ENCODE data around the gene SPOCK1. TPM values are rescaled to one million over a fixed set of nuclear protein-coding genes. Genes with fewer than 3 reads are reported as not detected.
"Not testable (repeated sequence)": the region's sequence is repeated elsewhere in the genome, so short reads cannot be mapped to it uniquely, and the experiment has no call there.

Gene SPOCK1
- total RNA-seq, 1 experiment from 2014 or later = 29.1 TPM

GRCh38 chr5:136954142-136954541 is 545.0 kb downstream of the SPOCK1 start:
- not testable (repeated sequence) for DNase-seq (ENCODE audit: low read depth)

GRCh38 chr5:136953346-136954069 is 545.6 kb downstream of the SPOCK1 start:
- DNase-seq (ENCODE audit: low read depth) = not testable (repeated sequence)

GRCh38 chr5:136927571-136927970 is 571.6 kb downstream of the SPOCK1 start:
- DNase-seq (ENCODE audit: low read depth) = no peak

DNA sequence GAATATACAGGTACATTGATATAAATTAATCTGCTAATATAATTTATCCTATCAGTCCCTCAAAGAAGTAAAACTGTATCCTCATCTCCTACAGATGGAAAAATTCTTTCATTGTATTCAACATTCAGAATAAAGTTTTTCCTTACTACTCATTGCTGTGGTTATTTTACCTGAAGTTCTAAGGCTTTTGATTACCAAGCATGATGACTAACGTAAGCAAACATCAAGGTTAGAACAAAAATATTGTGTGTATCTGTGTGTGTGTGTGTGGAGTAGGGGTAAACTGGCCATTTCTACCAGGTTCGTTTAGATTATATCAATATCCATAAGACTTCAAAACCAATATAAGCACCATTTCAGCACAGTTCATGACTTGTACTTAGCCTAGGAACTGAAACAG is 573.1 kb downstream of the SPOCK1 start:
- DNase-seq (ENCODE audit: low read depth) = no peak

Other genes starting within 250 kb of the SPOCK1 start
- gene KLHL3, start 236.8 kb upstream of the SPOCK1 start, total RNA-seq (2014; rRNA removed; shearing (Covaris generic)) = 0.74 and 2.2 TPM in 2 replicates